CD4-positive, alpha-beta T cell treated with Interleukin-2 at 100 ng/mL for 4 hours (primary cell): Measurements from ENCODE around the gene DPEP1.
"Not testable (repeated sequence)": the region's sequence is repeated elsewhere in the genome, so short reads cannot be mapped to it uniquely, and the experiment has no call there.

ENCODE experiments used
- DNase-seq: peaks from one replicate; pipeline ENCODE4 v3.0.0-alpha.2; 2020; ENCODE audit warnings: low spot score

DPEP1 gene

DNA sequence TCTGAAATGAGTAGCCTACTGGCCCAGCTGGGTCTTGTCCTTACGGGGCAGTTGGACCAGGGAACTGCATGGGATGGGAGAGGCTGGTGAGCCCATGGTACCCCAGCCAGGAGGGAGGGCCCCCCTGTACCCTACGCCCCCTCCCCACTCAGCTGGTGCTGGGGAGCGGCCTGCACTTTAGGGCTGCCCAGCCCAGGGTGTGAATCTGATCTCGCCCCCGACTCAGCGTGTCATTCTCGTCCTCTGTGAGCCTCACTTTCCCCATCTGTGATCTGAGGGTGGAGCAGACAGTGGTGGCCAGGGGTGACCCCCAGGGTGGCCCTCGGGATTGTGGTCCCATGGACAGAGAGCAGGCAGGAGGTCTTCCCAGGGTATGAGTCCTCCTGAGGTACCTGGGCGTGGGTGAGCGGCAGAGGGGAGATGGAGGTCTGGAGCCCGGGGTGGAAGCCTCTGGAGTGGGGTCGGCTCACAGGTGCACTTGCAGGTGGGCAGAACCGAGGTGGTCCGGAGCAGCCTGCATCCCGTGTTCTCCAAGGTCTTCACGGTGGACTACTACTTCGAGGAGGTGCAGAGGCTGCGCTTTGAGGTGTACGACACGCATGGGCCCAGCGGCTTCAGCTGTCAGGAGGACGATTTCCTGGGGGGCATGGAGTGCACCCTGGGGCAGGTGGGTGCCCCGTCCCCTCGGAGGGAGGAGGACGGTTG, 36.2 kb upstream of the DPEP1 start:
- DNase-seq: no peak

DNA sequence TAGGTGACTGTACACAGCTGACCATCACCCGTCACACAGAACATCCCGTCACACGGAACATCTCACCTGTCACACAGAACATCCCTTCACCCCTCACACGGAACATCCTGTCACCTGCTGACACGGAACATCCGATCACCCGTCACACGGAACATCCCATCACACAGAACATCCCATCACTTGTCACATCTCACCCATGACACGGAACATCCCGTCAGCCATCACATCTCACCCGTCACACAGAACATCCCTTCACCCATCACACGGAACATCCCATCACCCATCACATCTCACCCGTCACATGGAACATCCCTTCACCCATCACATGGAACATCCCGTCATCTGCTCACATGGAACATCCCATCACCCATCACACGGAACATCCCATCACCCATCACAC, 34.1 kb upstream of the DPEP1 start:
- DNase-seq: no peak

DNA sequence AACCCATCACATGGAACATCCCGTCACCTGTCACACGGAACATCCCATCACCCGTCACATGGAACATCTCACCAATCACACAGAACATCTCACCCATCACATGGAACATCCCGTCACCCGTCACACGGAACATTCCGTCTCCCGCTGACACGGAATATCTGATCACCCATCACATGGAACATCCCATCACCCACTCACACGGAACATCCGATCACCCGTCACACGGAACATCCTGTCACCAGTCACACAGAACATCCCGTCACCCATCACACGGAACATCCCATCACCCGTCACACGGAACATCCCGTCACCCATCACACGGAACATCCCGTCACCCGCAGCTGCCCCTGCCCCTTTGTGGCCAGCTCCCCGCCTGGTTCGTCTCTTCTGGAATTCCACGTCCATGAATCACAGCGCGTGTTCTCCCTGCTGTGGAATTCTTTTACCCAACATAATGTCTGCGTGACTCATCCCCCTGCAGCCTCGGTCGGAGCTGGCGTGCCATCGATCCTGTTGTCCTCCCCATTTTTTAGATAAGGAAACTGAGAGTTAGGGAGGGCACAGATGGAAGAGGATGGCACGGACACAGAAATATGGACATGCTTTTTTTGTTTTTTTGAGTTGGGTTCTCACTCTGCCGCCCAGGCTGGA, 32.3 kb upstream of the DPEP1 start:
- DNase-seq: no peak

DNA sequence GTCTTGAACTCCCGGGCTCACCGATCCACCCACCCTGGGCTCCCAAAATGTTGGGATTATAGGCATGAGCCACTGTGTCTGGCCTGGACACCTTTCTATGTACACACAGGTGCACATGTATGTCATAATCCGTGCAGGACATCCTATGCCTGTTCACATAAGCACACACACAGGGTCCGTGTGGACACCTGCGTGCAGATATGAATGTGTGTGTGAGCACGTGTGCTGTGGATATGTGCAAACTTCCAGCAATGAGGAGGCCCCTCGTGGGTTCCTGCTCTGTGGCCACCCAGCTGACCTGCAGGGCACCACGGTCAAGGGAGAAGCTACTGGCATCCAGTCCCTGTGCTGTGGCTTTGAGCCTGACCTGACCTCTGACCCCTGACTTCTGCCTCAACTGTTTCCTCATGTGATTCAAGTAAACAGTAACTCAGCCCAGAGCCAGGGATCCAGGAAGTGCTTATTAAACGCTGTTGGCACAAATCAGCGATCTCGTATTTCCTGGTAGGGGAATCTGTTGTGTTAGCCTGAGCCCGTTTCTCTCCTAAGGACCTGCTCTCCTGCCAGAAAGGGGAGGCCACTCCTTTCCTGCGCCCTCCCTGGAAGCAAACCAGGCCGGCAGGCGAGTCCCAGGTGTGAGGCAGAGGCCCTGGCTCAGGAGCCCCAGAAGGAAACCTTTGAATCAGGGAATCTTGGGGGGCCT, 31.4 kb upstream of the DPEP1 start:
- DNase-seq: no peak

DNA sequence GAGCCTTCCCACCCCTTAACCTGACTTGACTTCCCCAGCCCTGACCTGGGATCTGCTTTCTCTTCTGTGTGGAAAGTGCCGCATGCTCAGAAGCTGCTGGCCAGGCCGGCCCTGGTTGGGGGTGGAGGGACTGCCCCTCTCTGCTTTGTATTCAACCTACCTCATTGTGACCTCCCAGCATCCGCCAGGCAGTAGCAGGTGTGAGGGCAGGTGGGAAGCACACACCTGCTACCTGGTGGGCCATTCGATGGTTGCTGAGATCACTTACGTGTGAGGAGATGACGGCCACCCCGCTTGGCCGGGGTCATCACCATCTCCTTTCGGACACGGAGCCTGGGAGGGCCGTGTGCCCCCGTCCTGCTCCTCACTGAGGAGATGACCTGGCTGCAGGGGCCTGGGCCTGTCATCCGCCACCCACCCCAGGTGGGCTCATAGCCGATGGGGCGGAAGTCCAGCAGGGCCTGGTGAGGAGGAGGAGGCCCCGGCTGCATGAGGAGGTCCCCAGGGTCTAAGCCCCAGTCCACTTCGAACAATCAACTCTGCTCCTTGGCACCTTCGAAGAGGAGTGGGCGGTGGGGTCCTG, 30.7 kb upstream of the DPEP1 start:
- DNase-seq: no peak

DNA sequence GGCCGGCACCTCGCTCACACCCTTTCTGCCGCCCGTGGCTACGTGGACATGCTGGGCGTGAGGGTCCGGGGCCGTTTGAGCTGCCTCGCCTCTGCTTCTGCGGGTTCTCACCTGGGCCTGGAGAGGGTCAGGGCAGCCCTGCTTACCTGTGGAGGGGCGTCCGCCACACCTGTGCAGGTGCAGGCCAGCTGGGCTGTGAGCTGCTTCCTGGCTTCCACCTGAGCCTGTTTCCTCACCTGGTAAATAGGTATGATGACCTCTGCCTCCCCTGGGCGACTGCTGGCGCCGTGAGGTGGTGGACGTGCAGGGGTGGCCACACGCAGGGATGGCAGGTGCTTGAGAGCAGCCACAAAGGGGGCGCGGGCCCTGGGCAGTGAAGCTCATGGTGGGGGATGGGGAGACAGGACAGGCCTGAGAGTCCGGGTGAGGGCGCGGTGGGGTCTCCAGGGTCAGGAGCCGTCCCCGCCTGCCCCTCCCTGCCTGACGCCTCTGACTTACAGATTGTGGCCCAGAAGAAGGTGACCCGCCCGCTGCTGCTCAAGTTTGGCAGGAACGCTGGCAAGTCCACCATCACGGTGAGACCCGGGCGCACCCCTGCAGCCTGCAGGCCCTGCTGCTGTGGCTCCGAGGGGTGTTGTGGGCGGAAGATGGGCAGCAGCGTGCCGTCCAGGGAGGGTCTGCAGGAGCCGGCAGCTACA, 30.1 kb upstream of the DPEP1 start:
- no peak for DNase-seq

DNA sequence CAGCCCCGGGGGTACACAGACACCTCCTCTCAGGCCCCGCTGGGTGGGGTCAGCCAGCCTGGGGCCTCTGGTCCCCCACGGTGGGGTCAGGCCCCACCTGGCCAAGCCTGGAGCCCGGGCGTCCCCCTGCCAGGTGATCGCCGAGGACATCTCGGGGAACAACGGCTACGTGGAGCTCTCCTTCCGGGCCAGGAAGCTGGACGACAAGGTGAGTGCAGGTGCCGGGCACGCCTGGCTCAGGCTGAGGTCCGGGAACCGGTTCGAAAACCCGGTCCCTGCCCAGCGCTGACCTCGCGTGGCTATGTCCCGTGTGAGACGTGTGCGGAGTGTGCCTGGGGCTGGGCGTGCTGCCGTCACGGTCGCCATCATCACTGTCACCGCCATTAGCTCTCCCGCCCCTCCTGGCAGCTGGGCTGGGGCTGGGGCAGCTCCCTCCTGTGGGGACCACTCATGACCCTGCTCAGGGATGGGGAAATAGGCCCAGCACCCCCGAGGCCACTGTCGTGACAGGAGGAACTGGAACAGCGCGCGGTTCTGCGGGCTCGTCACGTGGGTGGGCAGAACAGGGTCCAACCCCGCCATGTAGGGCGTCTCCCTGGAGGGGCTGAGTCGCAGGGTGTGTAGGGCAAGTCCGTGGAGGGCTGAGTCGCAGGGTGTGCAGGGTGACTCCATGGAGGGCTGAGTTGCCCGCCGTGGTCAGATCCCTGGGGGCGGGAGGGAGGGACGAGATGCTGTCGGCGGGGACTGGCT, 29.4 kb upstream of the DPEP1 start:
- DNase-seq: no peak

DNA sequence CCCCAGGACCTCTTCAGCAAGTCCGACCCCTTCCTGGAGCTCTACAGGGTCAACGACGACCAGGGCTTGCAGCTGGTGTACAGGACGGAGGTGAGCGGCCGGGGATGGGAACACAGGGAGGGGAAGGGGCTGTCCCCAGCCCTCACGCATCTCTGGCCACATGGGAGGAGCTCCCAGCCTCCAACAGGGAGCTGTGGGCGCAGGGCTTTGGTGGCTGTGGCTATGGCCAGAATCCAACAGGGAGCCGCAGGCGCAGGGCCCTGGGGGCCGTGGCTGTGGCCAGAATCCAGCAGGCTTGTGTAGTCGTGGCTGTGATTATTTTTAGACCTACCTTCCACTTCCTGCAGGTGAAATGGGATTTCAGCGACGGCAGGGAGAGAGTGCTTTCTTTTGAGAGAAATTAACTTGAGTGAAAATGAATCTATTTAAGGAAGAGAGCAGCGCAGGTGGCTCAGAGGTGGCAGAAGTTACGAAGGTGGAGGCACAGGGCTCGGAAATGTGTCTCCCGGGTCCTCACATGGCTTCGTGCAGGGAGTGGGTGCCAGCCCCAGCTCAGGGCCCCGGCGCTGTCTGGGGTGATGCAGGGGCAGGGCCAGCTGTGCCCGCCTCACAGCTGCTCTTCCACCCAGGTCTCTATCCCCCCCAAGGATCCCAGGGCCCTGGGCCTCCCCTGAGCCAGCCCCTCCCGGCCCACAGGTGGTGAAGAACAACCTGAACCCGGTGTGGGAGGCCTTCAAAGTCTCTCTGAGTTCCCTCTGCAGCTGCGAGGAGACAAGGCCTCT, 28.5 kb upstream of the DPEP1 start:
- no peak for DNase-seq

DNA sequence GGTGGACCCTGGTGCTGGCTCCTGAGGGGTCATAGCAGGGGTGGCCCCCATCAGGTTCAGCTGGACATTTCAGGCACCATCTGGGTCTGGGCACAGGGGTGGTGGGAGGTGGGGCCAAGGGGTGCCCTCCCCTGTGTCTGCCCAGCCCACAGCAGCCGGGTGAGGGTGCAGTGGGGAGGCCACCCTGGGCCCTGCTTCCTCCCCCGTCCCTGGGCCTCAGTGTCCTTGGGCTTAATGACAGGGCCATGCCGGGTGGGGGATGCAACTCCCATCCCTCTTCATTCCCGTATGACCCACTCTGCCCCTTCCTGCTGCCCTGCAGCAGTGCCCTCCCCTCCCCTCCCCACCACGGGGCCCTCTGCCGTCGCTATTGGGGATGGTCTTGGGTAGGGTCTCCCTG, 27.2 kb upstream of the DPEP1 start:
- DNase-seq: no peak

DNA sequence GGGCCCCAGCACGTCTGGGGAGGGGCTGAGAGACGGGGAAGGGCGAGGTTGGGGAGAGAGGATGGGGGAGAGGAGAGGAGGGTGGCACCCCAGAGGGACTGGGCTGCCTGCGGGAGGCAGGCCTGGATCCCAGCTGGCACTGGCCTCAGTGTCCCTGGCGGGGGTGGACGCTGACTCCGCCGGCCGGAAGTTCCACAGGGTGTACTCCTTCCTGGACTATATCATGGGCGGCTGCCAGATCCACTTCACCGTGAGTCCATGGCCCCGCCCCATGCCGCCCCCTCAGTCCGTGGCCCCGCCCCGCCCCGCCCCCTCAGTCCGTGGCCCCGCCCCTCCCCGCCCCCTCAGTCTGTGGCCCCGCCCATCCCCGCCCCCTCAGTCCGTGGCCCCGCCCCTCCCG, 26.6 kb upstream of the DPEP1 start:
- no peak for DNase-seq

DNA sequence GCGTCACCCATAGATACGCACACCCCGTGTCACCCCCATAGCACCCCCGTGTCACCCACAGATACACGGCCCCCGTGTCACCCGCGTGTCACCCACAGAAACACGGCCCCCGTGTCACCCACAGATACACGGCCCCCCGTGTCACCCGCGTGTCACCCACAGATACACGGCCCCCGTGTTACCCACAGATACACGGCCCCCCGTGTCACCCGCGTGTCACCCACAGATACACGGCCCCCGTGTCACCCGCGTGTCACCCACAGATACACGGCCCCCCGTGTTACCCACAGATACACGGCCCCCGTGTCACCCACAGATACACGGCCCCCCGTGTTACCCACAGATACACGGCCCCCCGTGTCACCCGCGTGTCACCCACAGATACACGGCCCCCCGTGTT, 25.8 kb upstream of the DPEP1 start:
- not testable (repeated sequence) for DNase-seq

DNA sequence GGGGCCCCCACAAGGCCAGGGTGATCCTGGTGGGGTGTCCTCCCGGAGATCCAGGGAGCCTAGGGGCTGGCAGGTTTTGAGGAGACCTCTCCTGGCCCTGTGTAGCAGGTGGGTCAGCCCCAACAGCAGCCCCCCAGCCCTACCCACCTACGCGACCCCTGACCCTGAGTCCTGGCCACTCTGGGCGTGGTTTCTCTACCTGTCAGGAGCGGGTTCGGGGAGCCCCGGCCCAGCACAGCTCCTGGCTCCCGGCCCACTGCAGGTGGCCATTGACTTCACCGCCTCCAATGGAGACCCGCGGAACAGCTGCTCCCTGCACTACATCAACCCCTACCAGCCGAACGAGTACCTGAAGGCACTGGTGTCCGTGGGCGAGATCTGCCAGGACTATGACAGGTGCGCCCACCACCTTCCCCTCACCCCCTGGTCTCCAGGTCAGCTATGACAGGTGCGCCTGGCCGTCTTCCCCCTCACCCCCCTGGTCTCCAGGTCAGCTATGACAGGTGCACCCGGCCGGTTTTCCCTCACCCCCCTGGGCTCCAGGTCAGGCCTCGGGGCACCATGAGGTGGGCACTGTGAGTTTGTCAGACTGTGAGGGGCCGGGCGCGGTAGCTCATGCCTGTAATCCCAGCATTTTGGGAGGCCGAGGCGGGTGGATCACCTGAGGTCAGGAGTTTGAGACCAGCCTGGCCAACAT, 24.9 kb upstream of the DPEP1 start:
- DNase-seq: no peak

DNA sequence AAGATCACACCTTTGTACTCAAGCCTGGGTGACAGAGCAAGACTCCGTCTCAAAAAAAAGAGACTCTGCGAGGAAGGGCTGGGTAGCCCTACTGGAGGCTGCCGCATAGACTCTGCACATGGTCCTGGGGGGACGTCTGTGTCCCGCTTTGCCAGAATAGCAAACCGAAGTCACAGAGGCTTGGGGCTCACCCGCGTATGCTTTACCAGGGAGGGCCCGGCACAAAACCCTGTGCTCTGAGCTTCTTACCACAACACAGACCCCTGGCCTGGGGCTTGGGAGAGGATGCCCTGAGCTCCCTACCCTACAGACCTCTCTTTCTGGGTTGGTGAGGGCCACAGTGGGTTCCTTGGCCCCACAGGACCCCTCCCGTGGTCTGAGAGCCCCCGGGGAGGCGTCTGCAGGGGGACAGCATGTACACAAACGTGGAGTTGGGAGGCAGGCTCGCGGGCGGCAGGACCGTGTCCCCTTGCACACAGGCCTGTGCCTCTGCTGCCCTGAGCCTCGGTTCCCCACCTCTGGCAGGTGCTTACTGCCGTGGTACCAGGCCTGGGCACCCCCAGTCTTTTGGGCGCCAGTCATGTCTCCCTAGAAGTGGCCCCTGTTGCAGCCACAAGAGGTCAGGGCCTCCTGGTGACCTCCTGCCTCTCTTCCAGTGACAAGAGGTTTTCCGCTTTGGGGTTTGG, 24.1 kb upstream of the DPEP1 start:
- DNase-seq: no peak

DNA sequence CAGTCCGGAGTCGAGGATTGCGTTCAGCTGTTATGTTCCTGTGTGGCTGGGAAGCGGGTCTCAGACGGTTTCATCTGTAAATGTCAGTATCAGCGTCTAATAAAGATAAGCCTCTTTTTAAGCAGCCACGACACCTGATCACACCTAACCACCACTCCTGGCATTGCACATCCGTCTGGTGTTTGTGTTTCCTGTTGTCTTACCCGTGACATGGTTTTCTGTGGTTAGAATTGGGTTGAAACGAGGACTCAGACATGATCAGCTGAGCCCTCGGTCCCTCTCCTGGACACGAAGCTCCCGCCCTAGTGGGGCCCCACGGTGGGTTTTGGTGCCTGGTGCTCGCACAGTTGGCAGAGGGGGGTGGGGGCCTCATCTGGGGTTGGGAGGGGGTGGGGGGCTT, 19.6 kb upstream of the DPEP1 start:
- DNase-seq: peak; percentile 70

DNA sequence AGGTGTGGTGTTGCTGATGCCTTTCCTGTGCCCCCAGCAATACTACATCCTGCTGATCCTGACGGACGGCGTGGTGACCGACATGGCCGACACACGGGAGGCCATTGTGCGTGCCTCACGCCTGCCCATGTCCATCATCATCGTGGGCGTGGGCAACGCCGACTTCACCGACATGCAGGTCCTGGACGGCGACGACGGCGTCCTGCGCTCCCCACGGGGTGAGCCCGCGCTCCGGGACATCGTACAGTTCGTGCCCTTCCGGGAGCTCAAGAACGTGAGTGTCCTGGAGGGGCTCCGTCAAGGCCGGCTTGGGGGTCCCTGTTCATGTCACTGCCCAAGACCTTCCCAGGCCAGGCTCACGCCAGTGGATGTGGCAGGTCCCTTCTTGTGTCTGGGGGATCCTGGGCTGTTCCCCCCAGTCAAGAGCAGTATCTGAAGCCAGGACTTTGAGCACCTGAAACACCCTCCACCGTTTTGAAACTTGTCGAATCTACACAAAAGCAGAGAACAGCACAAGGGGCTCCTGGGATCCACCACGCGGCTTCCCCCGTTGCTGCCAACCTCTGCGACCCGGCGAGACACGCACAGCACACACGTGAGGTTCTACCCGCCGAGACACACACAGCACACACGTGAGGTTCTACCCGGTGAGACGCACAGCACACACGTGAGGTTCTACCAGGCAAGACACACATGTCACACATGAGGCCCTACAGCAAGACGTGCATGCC, 17.9 kb upstream of the DPEP1 start:
- no peak for DNase-seq

DNA sequence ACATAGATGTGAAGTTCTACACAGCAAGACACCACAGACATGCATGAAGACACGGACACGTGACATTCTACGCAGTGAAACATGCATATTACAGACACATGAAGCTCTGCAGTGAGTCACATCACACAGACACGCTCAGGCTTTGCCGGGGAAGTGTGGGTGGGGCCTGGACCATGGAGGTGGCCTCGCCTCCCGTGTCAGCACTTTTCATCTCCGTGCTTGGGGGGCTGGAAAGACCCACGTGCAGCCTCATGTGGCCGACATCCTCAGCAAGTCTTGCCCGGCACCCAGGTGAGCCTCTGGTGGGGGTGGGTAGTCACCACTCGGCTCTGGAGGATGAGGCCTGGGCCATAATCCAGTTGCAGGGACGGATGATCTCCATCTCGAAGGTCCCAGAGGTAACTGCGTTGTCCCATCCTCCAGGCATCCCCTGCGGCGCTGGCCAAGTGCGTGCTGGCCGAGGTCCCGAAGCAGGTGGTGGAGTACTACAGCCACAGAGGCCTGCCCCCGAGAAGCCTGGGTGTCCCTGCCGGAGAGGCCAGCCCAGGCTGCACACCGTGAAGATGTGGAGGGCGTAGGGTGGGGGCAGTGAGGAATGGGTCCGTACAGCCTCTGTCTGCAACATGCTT, 17.3 kb upstream of the DPEP1 start:
- no peak for DNase-seq

DNA sequence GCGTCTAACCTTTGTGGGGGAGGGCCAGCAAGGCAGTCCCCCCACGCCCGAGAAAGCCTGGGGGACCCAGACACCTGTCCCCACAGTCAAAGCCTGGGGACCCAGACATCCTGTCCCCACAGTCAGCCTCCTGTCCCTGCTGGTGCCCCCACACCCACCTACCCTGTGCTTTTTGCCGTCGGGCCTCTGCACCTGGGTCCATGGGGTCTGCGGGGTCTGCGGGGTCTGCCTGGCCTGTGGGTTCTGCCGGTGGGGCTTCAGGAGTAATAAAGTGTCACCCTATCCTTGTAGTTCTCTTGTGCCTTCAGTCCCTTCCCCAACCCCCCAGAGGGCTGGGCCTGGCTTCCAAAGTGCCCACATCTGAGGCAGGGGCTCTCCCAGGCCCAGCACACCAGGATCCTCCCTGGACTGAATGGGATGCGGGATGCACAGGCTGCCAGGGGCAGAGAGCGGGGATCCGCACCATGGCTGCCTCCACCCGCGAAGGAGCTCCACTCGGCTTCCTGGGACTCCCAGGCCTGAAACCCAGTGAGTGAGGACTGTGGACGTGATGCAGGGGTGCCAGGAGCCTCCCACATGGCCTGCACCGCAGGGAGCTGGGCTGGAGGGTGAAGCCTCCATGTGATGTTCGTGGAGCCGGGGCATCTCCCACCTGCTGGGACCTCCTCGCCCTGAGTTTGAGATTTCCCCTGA, 16.3 kb upstream of the DPEP1 start:
- DNase-seq: no peak

DNA sequence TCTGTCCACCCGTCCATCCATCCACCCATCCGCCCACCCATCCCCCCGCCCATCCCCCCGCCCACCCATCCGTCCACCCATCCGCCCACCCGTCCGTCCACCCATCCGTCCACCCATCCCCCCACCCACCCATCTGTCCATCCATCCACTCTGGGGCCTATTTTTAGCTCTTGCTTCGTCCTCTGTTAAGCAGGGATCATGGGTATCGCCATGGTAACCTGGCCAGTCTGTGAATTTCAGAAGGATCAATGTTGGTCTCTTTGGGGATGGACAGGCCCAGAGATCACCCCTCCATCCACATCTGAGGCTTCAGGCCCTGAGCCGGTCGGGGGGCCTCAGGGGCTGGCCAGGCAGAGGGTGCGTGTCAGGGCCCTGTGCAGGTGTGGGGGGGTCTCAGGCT, 15.2 kb upstream of the DPEP1 start:
- no peak for DNase-seq
